ENCODE results near the gene KLHL25. TPM values are rescaled to one million over a fixed set of nuclear protein-coding genes. Genes with fewer than 3 reads are reported as not detected.

The KLHL25 gene
- total RNA-seq, 2 donors from 2014 or later = 6.6 to 12.7 TPM

GRCh38 chr15:85727068-85727467, 67.7 kb downstream of the KLHL25 start:
- Histone ChIP-seq H3K4me1 (no peaks in the 10 kb centered on the region), H3K27ac (peak overlapping the region; percentile 38), H3K27me3 (no peaks in the 10 kb centered on the region), H3K9ac (ENCODE audit: low read depth in 2 of 2, low read length in 2 of 2) (no peak overlapping the region), H3K4me3 (no peak overlapping the region), H3K36me3 (peaks cover 13% of the 10 kb centered on the region), H3K9me3 (no peaks in the 10 kb centered on the region)
- intact Hi-C loops (cut with DNase I) = loop anchor here (10.0 kb wide), 1 partner anchor 232 kb away; no protein-coding TSS in a partner anchor
- TF ChIP-seq CTCF (IDR thresholded peaks at IDR 0.05) = no peak
- DNase-seq = peak; percentile 49

GRCh38 chr15:85726454-85726853, 68.3 kb downstream of the KLHL25 start:
- Histone ChIP-seq H3K36me3 (peaks cover 10% of the 10 kb centered on the region), H3K4me3 (no peak overlapping the region)

GRCh38 chr15:85725564-85725963, 69.2 kb downstream of the KLHL25 start:
- Histone ChIP-seq H3K9me3 (no peaks in the 10 kb centered on the region), H3K27ac (no peak overlapping the region), H3K9ac (ENCODE audit: low read depth in 2 of 2, low read length in 2 of 2) (no peak overlapping the region), H3K27me3 (no peaks in the 10 kb centered on the region), H3K4me1 (no peaks in the 10 kb centered on the region), H3K4me3 (no peak overlapping the region), H3K36me3 (peaks cover 10% of the 10 kb centered on the region)
- DNase-seq = no peak
- intact Hi-C loops (cut with DNase I) = loop anchor here (10.0 kb wide), 1 partner anchor 231 kb away; no protein-coding TSS in a partner anchor
- no peak for TF ChIP-seq CTCF (IDR thresholded peaks at IDR 0.05)

More at GRCh38 chr15:85726454-85726853, 68.3 kb downstream of the KLHL25 start:
- Histone ChIP-seq H3K27ac (no peak overlapping the region), H3K9ac (ENCODE audit: low read depth in 2 of 2, low read length in 2 of 2) (no peak overlapping the region), H3K27me3 (no peaks in the 10 kb centered on the region), H3K9me3 (no peaks in the 10 kb centered on the region), H3K4me1 (no peaks in the 10 kb centered on the region)
- no peak for TF ChIP-seq CTCF (IDR thresholded peaks at IDR 0.05)
- DNase-seq = no peak
- intact Hi-C loops (cut with DNase I) = loop anchor here (10.0 kb wide), 1 partner anchor 232 kb away; no protein-coding TSS in a partner anchor

GRCh38 chr15:85725019-85725418, 69.7 kb downstream of the KLHL25 start:
- intact Hi-C loops (cut with DNase I) = loop anchor here (10.0 kb wide), 1 partner anchor 230 kb away; no protein-coding TSS in a partner anchor
- H3K4me1 ChIP-seq = no peaks in the 10 kb centered on the region
- DNase-seq = no peak

More at GRCh38 chr15:85725019-85725418, 69.7 kb downstream of the KLHL25 start:
- Histone ChIP-seq H3K27ac (peak overlapping the region; percentile 16), H3K9me3 (no peaks in the 10 kb centered on the region), H3K4me3 (no peak overlapping the region), H3K27me3 (no peaks in the 10 kb centered on the region), H3K9ac (ENCODE audit: low read depth in 2 of 2, low read length in 2 of 2) (no peak overlapping the region), H3K36me3 (peaks cover 10% of the 10 kb centered on the region)
- TF ChIP-seq CTCF (IDR thresholded peaks at IDR 0.05) = no peak
